Parathyroid adenoma (tissue), 2 donors: ENCODE results near the gene RASSF3.

ENCODE experiments used
- H2AFZ ChIP-seq: fragments of 300-600 bp; sonication (generic); one replicate; pipeline ENCODE4 v1.7.0; 2017; ENCODE audit warnings: antibody characterized with exemption, mild to moderate bottlenecking
- H3K27ac ChIP-seq: fragments of 300-600 bp; sonication (generic); one replicate; pipeline ENCODE4 v1.7.0; 2017
- H3K27me3 ChIP-seq: fragments of 300-600 bp; sonication (generic); one replicate; pipeline ENCODE4 v1.7.0; 2017; ENCODE audit warnings: low read length; ENCODE audit not compliant: control insufficient read depth, insufficient read depth
- H3K36me3 ChIP-seq: fragments of 300-600 bp; sonication (generic); one replicate; pipeline ENCODE4 v1.7.0; 2017; ENCODE audit warnings: low read length; ENCODE audit not compliant: control insufficient read depth, insufficient read depth
- H3K4me1 ChIP-seq: fragments of 300-600 bp; sonication (generic); one replicate; pipeline ENCODE4 v1.7.0; 2017; ENCODE audit warnings: control low read depth
- H3K4me2 ChIP-seq: fragments of 300-600 bp; sonication (generic); one replicate; pipeline ENCODE4 v1.7.0; 2017; ENCODE audit warnings: low read length
- H3K4me3 ChIP-seq: fragments of 300-600 bp; sonication (generic); one replicate; pipeline ENCODE4 v1.7.0; 2017; ENCODE audit warnings: low read depth, low read length
- H3K79me2 ChIP-seq: fragments of 300-600 bp; sonication (generic); one replicate; pipeline ENCODE4 v1.7.0; 2017; ENCODE audit warnings: control low read depth
- H3K9ac ChIP-seq: fragments of 300-600 bp; sonication (generic); one replicate; pipeline ENCODE4 v1.7.0; 2017; ENCODE audit warnings: mild to moderate bottlenecking
- H3K9me3 ChIP-seq: fragments of 300-600 bp; sonication (generic); one replicate; pipeline ENCODE4 v1.7.0; 2017; ENCODE audit warnings: low read length; ENCODE audit not compliant: control insufficient read depth
- CTCF ChIP-seq: fragments of 300-600 bp; sonication (generic); IDR thresholded peaks from one replicate; pipeline ENCODE4 v1.7.0; 2017; ENCODE audit warnings: antibody characterized with exemption, mild to moderate bottlenecking
- donor health status: primary hyperparathyroidism.

The RASSF3 gene

GRCh38 chr12:64680235-64680634 lies 69.9 kb downstream of the RASSF3 start:
- no peaks in the 10 kb centered on the region for H3K9me3 ChIP-seq
- H3K4me1 ChIP-seq: no peaks in the 10 kb centered on the region
- no peak overlapping the region for H3K9ac ChIP-seq
- TF ChIP-seq CTCF: no peak
- no peak overlapping the region for H2AFZ ChIP-seq
- H3K36me3 ChIP-seq: no peaks in the 10 kb centered on the region
- H3K27me3 ChIP-seq: no peaks in the 10 kb centered on the region
- no peak overlapping the region for H3K4me2 ChIP-seq
- H3K4me3 ChIP-seq: no peak overlapping the region
- H3K27ac ChIP-seq: no peak overlapping the region
- H3K79me2 ChIP-seq: no peaks in the 10 kb centered on the region

- H3K79me2 ChIP-seq: no peaks in the 10 kb centered on the region
- H3K9ac ChIP-seq: no peak overlapping the region
- H3K4me1 ChIP-seq: no peaks in the 10 kb centered on the region
- no peaks in the 10 kb centered on the region for H3K27me3 ChIP-seq
- H3K4me2 ChIP-seq: no peak overlapping the region
- H3K4me3 ChIP-seq: no peak overlapping the region
- H3K36me3 ChIP-seq: no peaks in the 10 kb centered on the region
- no peak overlapping the region for H3K27ac ChIP-seq
- H2AFZ ChIP-seq: no peak overlapping the region
- no peak for TF ChIP-seq CTCF
- no peaks in the 10 kb centered on the region for H3K9me3 ChIP-seq
Measured at GRCh38 chr12:64681200-64682052, 71.1 kb downstream of the RASSF3 start.

GRCh38 chr12:64682572-64683277 lies 72.4 kb downstream of the RASSF3 start:
- H3K4me3 ChIP-seq: no peak overlapping the region
- H3K27me3 ChIP-seq: no peaks in the 10 kb centered on the region
- H3K9me3 ChIP-seq: no peaks in the 10 kb centered on the region
- H2AFZ ChIP-seq: no peak overlapping the region
- H3K79me2 ChIP-seq: no peaks in the 10 kb centered on the region
- H3K27ac ChIP-seq: no peak overlapping the region
- H3K36me3 ChIP-seq: no peaks in the 10 kb centered on the region
- no peaks in the 10 kb centered on the region for H3K4me1 ChIP-seq
- TF ChIP-seq CTCF: no peak
- no peak overlapping the region for H3K9ac ChIP-seq
- H3K4me2 ChIP-seq: no peak overlapping the region

- H3K9ac ChIP-seq: no peak overlapping the region
- H3K36me3 ChIP-seq: no peaks in the 10 kb centered on the region
- H2AFZ ChIP-seq: no peak overlapping the region
- no peaks in the 10 kb centered on the region for H3K4me1 ChIP-seq
- H3K27me3 ChIP-seq: no peaks in the 10 kb centered on the region
- H3K9me3 ChIP-seq: no peaks in the 10 kb centered on the region
- H3K27ac ChIP-seq: no peak overlapping the region
- no peak overlapping the region for H3K4me2 ChIP-seq
- H3K79me2 ChIP-seq: no peaks in the 10 kb centered on the region
- TF ChIP-seq CTCF: no peak
- no peak overlapping the region for H3K4me3 ChIP-seq
Measured at GRCh38 chr12:64683816-64684543, 73.7 kb downstream of the RASSF3 start.
